ENCODE data around the gene ATXN1.

ATXN1 gene

GRCh38 chr6:16434885-16435284 is 326.4 kb downstream of the ATXN1 start:
- Histone ChIP-seq H3K36me3 (replicated peaks; ENCODE audit: low read depth, low read length) (no peaks in the 10 kb centered on the region), H3K9me3 (ENCODE audit: insufficient read depth, low read length) (no peaks in the 10 kb centered on the region), H2AFZ (ENCODE audit: low read depth, low read length) (no peak overlapping the region), H3K27me3 (ENCODE audit: low read depth, low read length) (peaks cover 23% of the 10 kb centered on the region), H3K9ac (ENCODE audit: low read length) (no peak overlapping the region), H3K4me3 (ENCODE audit: low read length) (no peak overlapping the region), H3K4me1 (ENCODE audit: low read length) (peaks cover 6% of the 10 kb centered on the region), H3K79me2 (ENCODE audit: low read length) (no peaks in the 10 kb centered on the region), H3K27ac (ENCODE audit: low read length) (no peak overlapping the region), H3K4me2 (ENCODE audit: low read length) (no peak overlapping the region), H4K20me1 (ENCODE audit: insufficient read depth, low read length) (no peaks in the 10 kb centered on the region)
- no peak for TF ChIP-seq EZH2phosphoT487 (IDR thresholded peaks at IDR 0.05; ENCODE audit: low read depth)
- TF ChIP-seq, protein P1, sequence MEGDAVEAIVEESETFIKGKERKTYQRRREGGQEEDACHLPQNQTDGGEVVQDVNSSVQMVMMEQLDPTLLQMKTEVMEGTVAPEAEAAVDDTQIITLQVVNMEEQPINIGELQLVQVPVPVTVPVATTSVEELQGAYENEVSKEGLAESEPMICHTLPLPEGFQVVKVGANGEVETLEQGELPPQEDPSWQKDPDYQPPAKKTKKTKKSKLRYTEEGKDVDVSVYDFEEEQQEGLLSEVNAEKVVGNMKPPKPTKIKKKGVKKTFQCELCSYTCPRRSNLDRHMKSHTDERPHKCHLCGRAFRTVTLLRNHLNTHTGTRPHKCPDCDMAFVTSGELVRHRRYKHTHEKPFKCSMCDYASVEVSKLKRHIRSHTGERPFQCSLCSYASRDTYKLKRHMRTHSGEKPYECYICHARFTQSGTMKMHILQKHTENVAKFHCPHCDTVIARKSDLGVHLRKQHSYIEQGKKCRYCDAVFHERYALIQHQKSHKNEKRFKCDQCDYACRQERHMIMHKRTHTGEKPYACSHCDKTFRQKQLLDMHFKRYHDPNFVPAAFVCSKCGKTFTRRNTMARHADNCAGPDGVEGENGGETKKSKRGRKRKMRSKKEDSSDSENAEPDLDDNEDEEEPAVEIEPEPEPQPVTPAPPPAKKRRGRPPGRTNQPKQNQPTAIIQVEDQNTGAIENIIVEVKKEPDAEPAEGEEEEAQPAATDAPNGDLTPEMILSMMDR (IDR thresholded peaks at IDR 0.05; ENCODE audit: low read depth, low read length), result no peak

DNA sequence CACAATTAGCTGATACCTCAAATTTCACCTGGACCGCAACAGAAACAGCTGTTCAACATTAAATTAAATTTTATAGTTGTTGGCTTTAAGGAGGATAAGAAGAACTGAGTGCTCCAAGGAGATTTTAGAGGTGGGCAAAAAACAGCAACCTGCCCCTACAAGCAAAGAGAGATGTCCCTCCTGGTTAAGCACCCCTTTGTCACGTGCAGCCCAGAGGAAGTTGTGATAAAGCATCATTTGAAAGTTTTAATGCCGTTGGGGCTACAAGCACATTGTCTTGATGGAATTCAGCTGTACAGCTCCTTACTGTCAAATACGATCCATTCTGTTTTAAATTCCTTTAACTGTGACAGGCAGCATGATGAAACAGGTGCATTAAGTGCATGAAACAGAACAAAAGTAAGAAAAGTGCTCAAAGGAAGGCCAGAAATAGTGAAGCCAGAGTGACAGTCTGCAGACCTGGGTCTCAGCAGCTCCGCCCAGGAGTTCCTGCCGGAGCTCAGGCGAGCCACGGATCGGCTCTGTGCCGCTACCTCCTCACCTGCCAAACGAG is 327.8 kb downstream of the ATXN1 start:
- H3K27me3 ChIP-seq (ENCODE audit: low read depth, low read length), result peaks cover 23% of the 10 kb centered on the region
- H3K79me2 ChIP-seq (ENCODE audit: low read length), result no peaks in the 10 kb centered on the region
- H2AFZ ChIP-seq (ENCODE audit: low read depth, low read length), result no peak overlapping the region
- H3K4me3 ChIP-seq (ENCODE audit: low read length), result no peak overlapping the region
- H3K4me1 ChIP-seq (ENCODE audit: low read length), result peaks cover 6% of the 10 kb centered on the region
- H3K4me2 ChIP-seq (ENCODE audit: low read length), result no peak overlapping the region
- no peak for TF ChIP-seq EZH2phosphoT487 (IDR thresholded peaks at IDR 0.05; ENCODE audit: low read depth)
- TF ChIP-seq, protein P1 (IDR thresholded peaks at IDR 0.05; ENCODE audit: low read depth, low read length), result no peak
- no peak overlapping the region for H3K27ac ChIP-seq (ENCODE audit: low read length)
- H3K9me3 ChIP-seq (ENCODE audit: insufficient read depth, low read length), result no peaks in the 10 kb centered on the region
- no peak overlapping the region for H3K9ac ChIP-seq (ENCODE audit: low read length)
- no peaks in the 10 kb centered on the region for H4K20me1 ChIP-seq (ENCODE audit: insufficient read depth, low read length)
- H3K36me3 ChIP-seq (replicated peaks; ENCODE audit: low read depth, low read length), result no peaks in the 10 kb centered on the region

DNA sequence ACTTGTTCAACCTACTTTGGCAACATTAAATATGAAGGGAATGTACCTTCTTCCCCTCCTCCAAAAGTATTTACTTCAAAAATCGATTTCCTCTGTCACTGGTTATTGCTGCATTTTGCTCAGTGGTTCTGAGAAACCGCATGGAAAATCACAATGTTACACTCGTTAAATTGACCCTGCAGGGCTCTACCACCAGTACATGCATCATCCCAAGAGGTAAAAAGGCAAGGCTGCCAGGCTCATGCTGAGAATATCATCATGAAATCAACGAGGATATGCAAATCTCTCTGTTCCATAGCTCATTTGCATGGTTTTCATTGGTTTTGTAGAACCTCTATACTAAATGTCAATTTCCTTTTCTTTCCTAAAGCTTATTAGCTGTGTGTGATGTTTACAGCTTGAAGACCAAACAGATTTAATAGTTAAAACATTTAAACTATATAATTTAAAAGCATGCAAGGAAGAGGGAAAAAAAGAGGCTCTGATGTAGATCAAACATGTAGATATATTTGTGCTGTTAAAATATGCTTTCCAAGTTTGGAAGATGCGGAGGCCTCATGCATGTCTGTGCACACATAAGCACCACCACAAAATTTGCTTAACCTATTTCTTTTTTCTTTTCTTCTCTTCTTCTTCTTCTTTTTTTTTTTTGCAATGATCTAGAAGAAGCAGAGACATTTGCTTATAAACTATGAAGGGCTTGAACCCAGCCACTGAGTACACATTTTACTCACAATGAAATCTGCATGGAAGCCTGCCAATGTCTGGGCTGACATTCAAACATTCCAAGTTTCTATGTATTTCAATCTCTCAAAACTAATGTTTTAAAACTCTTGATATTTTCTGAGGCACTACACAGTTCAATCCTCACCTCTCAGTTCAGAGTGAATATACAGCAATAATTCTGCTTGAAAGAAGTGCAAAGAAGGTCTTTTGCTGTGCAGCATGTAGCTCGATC is 328.9 kb downstream of the ATXN1 start:
- H4K20me1 ChIP-seq (ENCODE audit: insufficient read depth, low read length), result no peaks in the 10 kb centered on the region
- H3K9me3 ChIP-seq (ENCODE audit: insufficient read depth, low read length), result no peaks in the 10 kb centered on the region
- no peak overlapping the region for H3K4me2 ChIP-seq (ENCODE audit: low read length)
- H3K27me3 ChIP-seq (ENCODE audit: low read depth, low read length), result peaks cover 23% of the 10 kb centered on the region
- H3K79me2 ChIP-seq (ENCODE audit: low read length), result no peaks in the 10 kb centered on the region
- H3K9ac ChIP-seq (ENCODE audit: low read length), result no peak overlapping the region
- no peaks in the 10 kb centered on the region for H3K36me3 ChIP-seq (replicated peaks; ENCODE audit: low read depth, low read length)
- H2AFZ ChIP-seq (ENCODE audit: low read depth, low read length), result no peak overlapping the region
- H3K4me1 ChIP-seq (ENCODE audit: low read length), result peaks cover 6% of the 10 kb centered on the region
- no peak overlapping the region for H3K27ac ChIP-seq (ENCODE audit: low read length)
- H3K4me3 ChIP-seq (ENCODE audit: low read length), result no peak overlapping the region
- TF ChIP-seq, protein P1 (IDR thresholded peaks at IDR 0.05; ENCODE audit: low read depth, low read length), result no peak
- no peak for TF ChIP-seq EZH2phosphoT487 (IDR thresholded peaks at IDR 0.05; ENCODE audit: low read depth)

GRCh38 chr6:16431106-16431505 is 330.2 kb downstream of the ATXN1 start:
- H3K36me3 ChIP-seq (replicated peaks; ENCODE audit: low read depth, low read length), result no peaks in the 10 kb centered on the region
- no peak overlapping the region for H3K9ac ChIP-seq (ENCODE audit: low read length)
- peaks cover 23% of the 10 kb centered on the region for H3K27me3 ChIP-seq (ENCODE audit: low read depth, low read length)
- H3K27ac ChIP-seq (ENCODE audit: low read length), result no peak overlapping the region
- H3K4me3 ChIP-seq (ENCODE audit: low read length), result no peak overlapping the region
- H2AFZ ChIP-seq (ENCODE audit: low read depth, low read length), result no peak overlapping the region
- no peak for TF ChIP-seq EZH2phosphoT487 (IDR thresholded peaks at IDR 0.05; ENCODE audit: low read depth)
- TF ChIP-seq, protein P1 (IDR thresholded peaks at IDR 0.05; ENCODE audit: low read depth, low read length), result no peak
- H3K4me2 ChIP-seq (ENCODE audit: low read length), result no peak overlapping the region
- H4K20me1 ChIP-seq (ENCODE audit: insufficient read depth, low read length), result no peaks in the 10 kb centered on the region
- no peaks in the 10 kb centered on the region for H3K9me3 ChIP-seq (ENCODE audit: insufficient read depth, low read length)
- peaks cover 6% of the 10 kb centered on the region for H3K4me1 ChIP-seq (ENCODE audit: low read length)
- H3K79me2 ChIP-seq (ENCODE audit: low read length), result no peaks in the 10 kb centered on the region
